HG02884 (cell line): ENCODE measurements around the gene ANXA7.
A peak's percentile ranks its signal among the peaks of the same experiment; 100 is the strongest.

Experiments
- ATAC-seq: cut with Tn5 transposase; IDR thresholded peaks from one replicate; pipeline ENCODE4 v1.9.1; 2021; ENCODE audit warnings: mild to moderate bottlenecking, moderate library complexity; ENCODE audit not compliant: unreplicated experiment

Gene ANXA7

GRCh38 chr10:73413528-73414229, at the start of gene ANXA7:
TSS of gene ANXA7 (minus strand) at chr10:73414058. CDS start at chr10:73400856, 13,202 bp downstream.
- ATAC-seq, result peak; percentile 84

GRCh38 chr10:73460897-73461296, 47.0 kb upstream of the ANXA7 start:
- ATAC-seq, result no peak

DNA sequence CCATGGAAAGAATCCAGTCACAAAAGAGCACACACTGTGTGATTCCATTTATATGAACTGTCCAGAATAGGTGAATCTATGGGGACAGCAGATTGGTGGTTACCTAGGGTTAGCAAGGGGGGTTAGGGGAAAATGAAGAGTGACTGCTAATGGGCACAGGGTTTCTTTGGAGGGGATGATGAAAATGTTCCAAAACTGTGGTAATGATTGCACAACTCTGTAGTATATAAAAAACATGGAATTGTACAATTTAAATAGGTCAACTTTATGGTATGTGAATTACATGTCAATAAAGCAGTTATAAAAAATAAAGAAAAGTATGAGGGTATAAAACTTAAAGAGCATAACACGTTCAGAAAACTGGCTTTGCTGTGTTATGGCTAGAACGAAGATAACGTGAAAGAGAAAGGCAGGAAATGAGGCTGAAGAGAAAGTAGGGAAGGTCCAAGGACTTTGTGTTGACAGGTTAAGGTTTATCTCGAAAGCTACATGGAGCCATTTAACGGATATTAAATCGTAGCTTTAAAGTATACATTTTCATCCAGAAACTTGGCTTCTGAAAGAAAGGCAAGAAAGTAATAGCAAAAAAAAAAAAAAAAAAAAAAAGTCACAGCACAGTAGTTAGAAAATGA, 45.9 kb upstream of the ANXA7 start:
- no peak for ATAC-seq

DNA sequence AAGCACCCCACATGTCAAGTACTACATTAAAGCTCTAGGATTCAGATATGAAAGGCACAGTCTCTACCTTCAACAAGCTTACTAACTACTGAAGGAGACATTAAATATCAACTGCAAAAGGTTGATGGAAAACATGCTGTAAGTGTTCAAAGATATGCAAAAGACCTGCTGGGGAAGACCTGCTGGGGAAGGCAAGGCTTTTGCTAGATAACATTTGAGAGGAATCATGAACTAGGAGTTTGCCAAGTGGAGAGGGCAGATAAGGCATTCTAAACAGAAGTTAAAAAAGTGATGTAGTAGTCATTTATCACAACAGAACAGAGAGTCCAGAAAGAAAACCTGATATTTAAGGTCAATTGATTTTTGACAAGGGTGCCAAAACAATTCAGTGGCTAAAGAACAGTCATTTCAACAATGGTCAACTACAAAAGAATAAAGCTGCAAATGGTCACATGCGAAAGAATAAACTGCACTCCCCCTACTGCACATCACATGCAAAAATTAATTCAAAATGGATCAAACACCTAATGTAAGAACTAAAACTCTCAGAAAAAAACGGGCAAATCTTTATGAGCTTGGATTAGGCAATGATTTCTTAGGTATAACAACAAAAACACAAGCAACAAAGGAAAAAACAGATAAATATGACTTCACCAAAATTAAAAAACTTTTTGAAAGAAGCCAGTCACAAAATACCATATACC, 42.5 kb upstream of the ANXA7 start:
- ATAC-seq, result no peak

DNA sequence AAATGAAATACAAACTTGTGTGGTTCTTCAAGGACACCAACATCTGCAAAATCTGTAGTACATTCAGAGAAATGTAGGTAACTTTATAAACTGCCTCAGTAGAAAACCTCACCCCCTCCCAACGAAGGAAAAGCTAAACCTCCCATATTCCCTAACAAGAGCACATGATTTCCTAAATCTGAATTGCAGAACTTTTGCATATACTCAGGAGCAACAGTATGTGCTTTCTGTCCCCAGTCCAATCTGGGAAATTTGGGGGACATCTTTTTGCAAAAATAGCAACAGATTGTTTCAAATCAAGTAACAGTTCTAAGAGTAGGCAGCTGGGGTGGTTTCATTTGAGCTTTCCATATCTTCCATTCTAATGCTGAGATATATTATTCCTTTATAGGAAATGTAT, 35.3 kb upstream of the ANXA7 start:
- no peak for ATAC-seq

GRCh38 chr10:73448384-73448783, 34.5 kb upstream of the ANXA7 start:
- ATAC-seq, result no peak

DNA sequence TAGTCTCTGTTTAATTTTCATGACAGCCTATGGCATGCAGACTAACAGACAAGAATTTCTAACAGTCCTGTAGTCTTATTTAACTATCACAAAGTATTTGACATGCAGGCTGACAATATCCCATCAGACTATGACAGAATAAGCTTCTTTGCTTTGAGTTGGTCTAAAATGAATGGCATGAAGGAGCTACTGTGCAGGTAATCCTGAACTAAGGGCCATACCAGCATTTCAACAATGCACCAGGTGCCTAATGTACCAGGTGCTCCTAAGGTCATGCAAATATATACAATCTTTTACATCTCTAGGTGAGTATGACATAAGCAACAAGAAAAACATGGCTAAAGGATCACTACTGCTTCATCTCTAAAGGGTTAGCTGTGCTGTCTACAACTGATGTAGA, 33.1 kb upstream of the ANXA7 start:
- no peak for ATAC-seq

GRCh38 chr10:73444457-73444856, 30.6 kb upstream of the ANXA7 start:
- no peak for ATAC-seq

DNA sequence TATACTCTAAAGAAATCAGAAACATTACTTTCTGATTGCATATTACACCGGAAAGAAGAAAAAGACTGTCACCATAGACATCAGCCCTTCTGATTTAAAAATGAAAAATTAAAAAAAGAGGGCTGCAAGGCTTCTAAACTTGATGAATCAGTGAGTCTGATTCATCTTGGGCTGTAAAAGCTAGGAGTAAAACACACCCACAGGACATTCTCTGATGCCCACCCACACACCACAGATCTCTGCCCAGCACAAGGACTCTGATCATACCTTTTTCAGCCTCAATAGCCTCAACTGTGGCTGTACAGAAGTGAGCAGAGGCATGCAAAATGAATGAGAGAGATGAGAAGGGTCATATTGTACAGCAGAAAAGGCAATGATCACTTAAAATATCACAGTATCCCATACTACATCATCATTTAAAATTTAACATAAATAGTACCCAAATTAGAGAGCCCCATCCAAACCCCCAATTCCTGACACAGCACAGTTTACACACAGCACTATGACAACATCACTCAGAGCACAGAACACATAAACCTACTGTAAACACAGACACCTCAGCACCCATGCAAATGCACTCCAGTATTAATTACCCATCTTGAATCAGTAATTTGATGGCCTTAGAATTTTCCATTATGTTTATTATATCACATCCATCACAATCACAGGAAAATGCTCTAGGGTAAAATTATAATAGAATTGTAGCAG, 25.9 kb upstream of the ANXA7 start:
- no peak for ATAC-seq

- no peak for ATAC-seq
Measured at GRCh38 chr10:73439055-73439454, 25.2 kb upstream of the ANXA7 start.

GRCh38 chr10:73433538-73433867, 19.6 kb upstream of the ANXA7 start, which contains the start of gene MSS51:
TSS of gene MSS51 (minus strand) at chr10:73433561. CDS start at chr10:73428284, 5,277 bp downstream.
- ATAC-seq, result no peak

DNA sequence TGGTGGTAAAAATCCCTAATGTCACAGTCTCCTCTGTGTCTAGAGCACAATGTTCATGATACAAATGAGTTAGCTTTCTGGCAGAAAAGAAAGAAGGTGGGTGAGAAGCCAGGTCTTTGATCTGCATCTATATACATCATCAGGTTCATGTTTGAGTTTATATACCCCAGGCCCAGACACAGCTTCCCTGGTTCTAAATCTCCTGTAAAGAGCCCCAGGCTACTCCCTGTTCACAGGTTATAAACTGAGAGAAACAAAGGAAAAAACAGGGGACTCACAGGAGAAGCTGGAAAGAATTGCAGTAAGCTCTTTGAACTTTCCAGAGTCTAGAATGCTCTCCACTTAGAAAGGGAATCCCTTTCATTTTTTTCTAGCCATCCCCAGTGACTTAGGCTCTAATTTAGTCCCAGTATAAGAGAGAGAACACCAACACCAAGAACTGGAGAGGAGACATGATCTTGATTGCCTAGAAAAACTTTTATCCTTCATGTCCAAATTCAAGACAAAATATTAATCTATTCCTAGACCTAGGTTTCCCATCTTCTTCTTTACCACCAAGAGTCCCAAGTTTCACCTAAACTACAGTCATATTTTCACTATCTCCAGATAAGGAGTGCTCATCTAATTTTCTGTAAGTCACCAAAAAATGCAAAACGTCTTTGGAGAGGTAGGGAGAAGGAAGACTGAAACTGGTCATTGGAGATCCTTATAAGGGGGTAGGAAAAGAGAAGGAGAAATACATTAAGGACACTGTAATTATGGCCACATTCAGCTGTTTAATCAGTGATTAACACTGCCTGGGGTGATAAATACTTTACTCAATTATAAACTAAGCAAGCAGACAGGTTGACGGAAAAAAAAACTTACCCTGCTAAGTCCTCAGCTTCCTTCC, 19.0 kb upstream of the ANXA7 start:
- no peak for ATAC-seq

DNA sequence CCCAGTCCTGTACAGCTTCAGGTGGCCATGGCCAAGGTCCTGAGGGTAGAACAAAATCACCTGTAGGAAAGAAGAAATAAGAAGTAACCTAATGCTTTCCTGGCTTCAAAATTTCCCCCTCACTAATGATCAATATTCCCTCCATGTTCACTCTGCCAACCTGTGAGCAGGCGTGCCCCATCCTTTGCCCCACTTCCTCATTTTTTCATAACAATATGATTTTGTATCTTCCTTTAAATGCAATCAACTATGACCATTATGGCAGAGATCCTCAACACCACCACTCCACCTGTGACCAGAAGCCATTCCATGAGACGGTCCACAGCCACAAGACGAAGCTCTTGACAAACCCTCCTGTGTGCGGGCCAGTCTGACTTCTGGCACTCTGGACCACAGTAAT, 12.5 kb upstream of the ANXA7 start:
- ATAC-seq, result no peak

GRCh38 chr10:73424478-73424877, 10.6 kb upstream of the ANXA7 start:
- no peak for ATAC-seq

DNA sequence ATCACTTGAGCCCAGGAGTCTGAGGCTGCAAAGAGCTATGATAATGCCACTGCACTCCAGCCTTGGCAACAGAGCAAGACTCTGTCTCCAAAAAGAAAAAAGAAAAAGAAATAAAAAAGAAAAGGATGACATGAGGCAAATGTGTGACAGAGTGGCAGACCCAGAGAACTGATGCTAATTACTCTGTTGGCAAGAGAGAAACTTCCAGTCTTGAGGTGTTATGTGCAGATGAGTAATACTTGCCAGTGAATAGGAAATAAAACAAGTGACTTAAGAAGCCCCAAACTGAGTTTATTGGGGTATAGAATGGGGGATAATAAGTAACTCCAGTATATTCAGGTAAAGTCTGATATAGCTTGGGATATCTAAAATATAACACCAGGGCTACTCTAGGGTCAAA, 9.5 kb upstream of the ANXA7 start:
- ATAC-seq, result no peak

DNA sequence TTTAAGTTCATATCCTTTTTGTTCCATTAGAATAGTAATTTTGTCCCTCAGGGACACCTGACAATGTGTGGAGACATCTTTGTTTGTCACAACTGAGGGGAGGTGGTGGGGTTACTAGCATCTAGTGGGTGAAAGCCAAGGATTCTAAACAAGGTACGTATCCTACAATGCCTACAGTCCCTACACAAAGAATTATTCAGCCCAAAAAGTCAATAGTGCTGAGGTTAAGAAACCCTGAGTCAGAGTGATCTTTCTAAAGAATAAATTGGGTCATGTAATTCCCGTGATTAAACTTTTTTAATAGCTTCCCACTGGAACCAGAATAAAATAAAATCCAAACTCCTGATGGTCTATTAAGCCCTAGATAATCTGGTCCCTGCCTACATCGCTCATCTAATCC, 2.7 kb upstream of the ANXA7 start:
- ATAC-seq, result no peak

DNA sequence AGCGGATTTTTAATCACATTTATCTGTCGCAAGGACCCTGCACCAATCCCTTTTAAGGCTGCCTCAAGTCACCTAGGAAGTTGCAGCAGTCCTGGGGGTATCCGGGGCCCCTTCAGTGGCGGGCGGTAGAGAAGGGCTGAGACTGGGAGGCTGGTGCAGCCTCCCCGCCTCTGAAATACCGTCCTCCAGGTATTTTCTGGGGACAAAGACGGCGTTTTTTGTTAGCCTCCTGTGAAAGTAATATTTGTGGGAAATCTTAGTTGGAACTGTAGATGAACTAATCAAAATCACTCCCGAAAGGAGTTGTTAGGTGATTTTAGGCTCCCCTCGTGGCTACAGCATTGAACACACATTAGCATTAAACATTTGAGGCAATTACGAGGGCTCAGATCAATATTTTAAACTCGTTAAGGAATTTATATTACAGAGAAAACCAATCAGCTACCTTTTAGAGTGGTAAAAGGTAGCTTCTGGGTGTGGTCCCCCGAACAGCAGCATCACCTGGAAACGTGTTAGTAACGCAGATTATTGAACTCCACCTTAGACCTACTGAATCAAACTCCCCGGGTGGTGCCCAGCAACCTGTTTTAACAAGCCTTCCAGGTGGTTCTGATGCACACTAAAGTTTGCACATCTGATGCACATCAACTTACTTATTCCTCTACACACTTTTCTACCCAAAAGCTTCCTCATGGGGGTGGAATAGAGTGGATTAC, 530 bp upstream of the ANXA7 start:
- ATAC-seq, result peak; percentile 27

DNA sequence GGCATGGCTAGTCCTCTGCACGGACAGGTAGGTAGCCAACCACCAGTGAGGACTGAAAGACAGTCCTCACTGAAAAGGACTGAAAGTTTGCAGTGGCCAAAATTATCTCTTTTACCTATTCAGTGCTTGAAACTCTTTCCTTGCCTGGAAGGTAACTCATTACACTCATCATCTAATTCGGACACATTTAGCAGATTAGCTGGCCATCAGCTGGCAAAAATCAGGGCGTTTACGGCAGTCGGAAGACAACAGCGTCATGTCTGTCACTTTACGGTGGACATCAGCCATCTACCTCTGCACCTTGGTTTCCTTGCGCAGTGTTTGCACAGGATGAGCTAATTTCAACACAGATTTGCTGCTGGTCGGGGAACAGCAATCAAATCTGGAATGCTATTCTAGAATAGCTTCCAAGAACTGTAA, 740 bp downstream of the ANXA7 start:
- ATAC-seq, result peak; percentile 22

DNA sequence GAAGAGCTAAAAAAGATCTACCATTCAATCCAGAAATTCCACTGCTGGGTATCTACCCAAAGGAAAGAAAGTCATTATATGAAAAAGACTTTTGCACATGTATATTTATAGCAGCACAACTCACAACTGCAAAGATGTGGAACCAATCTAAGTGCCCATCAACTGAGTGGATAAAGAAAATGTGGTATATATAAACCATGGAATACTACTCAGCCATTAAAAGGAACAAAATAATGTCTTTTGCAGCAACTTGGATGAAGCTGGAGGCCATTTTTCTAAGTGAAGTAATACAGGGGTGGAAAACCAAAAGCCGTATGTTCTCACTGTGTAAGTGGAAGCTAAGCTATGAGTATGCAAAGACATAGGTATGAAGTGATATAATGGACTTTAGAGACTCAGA, 3.0 kb downstream of the ANXA7 start:
- no peak for ATAC-seq

DNA sequence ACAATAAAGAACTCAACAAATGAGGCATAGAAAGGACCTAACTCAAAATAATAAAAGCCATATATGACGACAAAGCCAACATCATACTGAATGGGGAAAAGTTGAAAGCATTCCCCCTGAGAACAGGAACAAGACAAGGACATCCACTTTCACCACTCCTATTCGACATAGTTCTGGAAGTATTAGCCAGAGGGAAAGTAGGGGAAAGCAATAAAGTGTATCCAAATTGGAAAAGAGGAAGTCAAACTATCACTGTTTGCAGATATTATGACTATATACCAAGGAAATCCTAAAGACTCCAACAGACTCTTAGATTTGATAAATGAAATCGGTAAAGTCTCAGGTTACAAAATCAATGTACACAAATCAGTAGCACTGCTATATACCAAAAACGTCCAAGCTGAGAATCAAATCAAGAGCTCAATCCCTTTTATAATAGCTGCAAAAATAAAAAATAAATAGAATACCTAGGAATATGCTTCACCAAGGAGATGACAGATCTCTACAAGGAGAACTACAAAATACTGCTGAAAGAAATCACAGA, 4.8 kb downstream of the ANXA7 start:
- ATAC-seq, result no peak
